ENCODE results near the gene KCNN4. TPM values are rescaled to one million over a fixed set of nuclear protein-coding genes. Genes with fewer than 3 reads are reported as not detected.
A peak's percentile ranks its signal among the peaks of the same experiment; 100 is the strongest.

KCNN4 gene
- total and polyA plus RNA-seq, 2 experiments from 2014 or later: 3.6 to 5.4 TPM

DNA sequence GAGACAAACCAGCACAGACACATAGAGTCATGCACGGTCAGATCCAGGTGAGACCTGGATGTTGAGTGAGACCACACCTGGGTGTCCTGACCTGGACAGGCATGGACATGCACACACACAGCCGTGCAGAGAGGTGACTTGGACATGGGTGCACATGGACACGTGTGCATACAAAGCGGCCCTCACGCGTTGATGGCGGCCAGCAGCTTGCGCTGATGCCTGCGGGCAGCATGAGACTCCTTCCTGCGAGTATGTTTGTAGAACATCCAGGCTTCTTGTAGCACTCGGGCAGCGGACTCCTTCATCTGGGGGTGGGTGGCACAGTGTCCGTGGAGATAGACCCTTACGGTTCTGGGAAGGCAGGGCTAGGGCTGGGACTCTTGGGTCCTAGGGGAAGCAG is 11.5 kb downstream of the KCNN4 start:
- H3K27me3 ChIP-seq: no peaks in the 10 kb centered on the region
- TF ChIP-seq EZH2 (IDR thresholded peaks at IDR 0.05; ENCODE audit: borderline replicate concordance) (no peak), EZH2phosphoT487 (IDR thresholded peaks at IDR 0.05; ENCODE audit: low read depth, severe bottlenecking, unreplicated experiment) (no peak)
- TF ChIP-seq, protein P1, sequence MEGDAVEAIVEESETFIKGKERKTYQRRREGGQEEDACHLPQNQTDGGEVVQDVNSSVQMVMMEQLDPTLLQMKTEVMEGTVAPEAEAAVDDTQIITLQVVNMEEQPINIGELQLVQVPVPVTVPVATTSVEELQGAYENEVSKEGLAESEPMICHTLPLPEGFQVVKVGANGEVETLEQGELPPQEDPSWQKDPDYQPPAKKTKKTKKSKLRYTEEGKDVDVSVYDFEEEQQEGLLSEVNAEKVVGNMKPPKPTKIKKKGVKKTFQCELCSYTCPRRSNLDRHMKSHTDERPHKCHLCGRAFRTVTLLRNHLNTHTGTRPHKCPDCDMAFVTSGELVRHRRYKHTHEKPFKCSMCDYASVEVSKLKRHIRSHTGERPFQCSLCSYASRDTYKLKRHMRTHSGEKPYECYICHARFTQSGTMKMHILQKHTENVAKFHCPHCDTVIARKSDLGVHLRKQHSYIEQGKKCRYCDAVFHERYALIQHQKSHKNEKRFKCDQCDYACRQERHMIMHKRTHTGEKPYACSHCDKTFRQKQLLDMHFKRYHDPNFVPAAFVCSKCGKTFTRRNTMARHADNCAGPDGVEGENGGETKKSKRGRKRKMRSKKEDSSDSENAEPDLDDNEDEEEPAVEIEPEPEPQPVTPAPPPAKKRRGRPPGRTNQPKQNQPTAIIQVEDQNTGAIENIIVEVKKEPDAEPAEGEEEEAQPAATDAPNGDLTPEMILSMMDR (IDR thresholded peaks at IDR 0.05; ENCODE audit: poor library complexity): no peak
- H3K4me2 ChIP-seq: no peak overlapping the region
- H3K4me3 ChIP-seq: no peak overlapping the region
- no peaks in the 10 kb centered on the region for H4K20me1 ChIP-seq (ENCODE audit: insufficient read depth, poor library complexity, severe bottlenecking)
- H3K4me1 ChIP-seq (ENCODE audit: insufficient read depth): peaks cover 10% of the 10 kb centered on the region
- H3K36me3 ChIP-seq (replicated peaks; ENCODE audit: insufficient read depth, low read depth): no peaks in the 10 kb centered on the region
- 94% methylated on average over 14 of the region's 14 CpGs for WGBS (ENCODE audit: low lambda C conversion rate, missing lambda C conversion rate)
- no peak overlapping the region for H2AFZ ChIP-seq
- no peaks in the 10 kb centered on the region for H3K79me2 ChIP-seq
- no peak overlapping the region for H3K27ac ChIP-seq
- no peaks in the 10 kb centered on the region for H3K9me3 ChIP-seq (ENCODE audit: low read depth)
- no peak for DNase-seq (ENCODE audit: low spot score)
- H3K9me2 ChIP-seq (replicated peaks; ENCODE audit: insufficient read depth): no peaks in the 10 kb centered on the region

DNA sequence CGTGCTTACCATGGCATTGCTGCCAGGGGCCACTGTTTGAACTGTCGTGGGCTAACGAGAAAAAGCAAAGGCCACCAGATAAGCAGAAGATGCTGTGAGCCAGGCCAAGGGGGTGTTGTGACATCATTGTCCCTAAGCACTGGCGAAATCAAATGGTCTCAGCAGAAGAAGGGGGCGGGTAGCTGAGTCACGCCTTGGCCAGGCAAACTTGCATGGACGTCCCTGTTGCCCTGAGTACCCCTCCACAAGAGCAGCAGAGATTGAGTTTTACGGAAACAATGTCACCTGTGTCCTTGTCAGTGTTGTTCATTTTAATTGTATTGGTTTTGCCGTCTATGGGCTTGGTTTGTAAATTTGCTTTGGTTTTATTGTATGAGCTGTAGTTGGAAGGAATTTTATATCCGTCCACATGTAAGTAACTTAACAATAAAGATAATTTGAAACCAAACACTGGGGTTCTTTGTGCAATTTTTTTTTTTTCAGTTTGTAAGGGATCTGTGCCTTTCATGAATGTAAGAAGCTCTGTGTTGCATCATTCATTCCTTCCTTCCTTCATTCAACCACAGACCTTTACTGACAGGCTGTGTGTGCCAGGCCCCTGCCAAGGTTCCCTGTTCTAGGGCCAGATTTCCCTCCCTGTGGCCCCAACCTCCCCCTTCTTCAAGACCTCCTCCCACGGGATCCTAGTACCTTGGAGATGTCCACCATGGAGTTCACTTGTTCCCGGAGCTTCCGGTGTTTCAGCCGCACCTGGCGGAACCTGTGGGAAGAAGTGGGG is 12.3 kb downstream of the KCNN4 start:
- no peak for TF ChIP-seq EZH2phosphoT487 (IDR thresholded peaks at IDR 0.05; ENCODE audit: low read depth, severe bottlenecking, unreplicated experiment)
- TF ChIP-seq EZH2 (IDR thresholded peaks at IDR 0.05; ENCODE audit: borderline replicate concordance): no peak
- TF ChIP-seq, protein P1 (IDR thresholded peaks at IDR 0.05; ENCODE audit: poor library complexity): no peak
- Histone ChIP-seq H3K79me2 (no peaks in the 10 kb centered on the region), H3K27ac (peak overlapping the region; percentile 84), H3K4me2 (no peak overlapping the region), H3K27me3 (no peaks in the 10 kb centered on the region), H3K36me3 (replicated peaks; ENCODE audit: insufficient read depth, low read depth) (no peaks in the 10 kb centered on the region), H4K20me1 (ENCODE audit: insufficient read depth, poor library complexity, severe bottlenecking) (no peaks in the 10 kb centered on the region), H3K9me2 (replicated peaks; ENCODE audit: insufficient read depth) (no peaks in the 10 kb centered on the region), H2AFZ (no peak overlapping the region), H3K4me3 (no peak overlapping the region), H3K9me3 (ENCODE audit: low read depth) (no peaks in the 10 kb centered on the region), H3K4me1 (ENCODE audit: insufficient read depth) (peaks cover 4% of the 10 kb centered on the region)
- 72% methylated on average over 15 of the region's 15 CpGs for WGBS (ENCODE audit: low lambda C conversion rate, missing lambda C conversion rate)
- DNase-seq (ENCODE audit: low spot score): peak; percentile 55

DNA sequence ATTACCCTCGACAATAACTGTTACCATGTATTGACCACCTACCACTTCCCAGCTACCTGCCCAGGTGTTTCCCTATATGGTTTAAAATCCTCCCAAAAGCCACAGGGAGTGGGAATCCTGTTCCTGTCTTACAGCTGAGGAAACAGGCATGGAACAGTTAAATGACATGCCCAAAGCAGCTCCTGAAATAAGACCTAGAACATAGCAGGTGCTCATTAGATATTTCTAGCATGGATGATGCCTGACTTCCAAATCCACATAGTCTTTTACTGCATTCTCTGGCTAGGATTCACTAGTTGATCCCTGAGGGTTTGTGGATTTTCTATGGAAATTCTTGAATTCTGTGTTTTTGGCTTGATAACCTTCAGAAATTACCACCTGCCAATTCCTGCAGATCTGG is 13.0 kb downstream of the KCNN4 start:
- Histone ChIP-seq H3K27me3 (no peaks in the 10 kb centered on the region), H3K4me2 (no peak overlapping the region), H4K20me1 (ENCODE audit: insufficient read depth, poor library complexity, severe bottlenecking) (no peaks in the 10 kb centered on the region), H3K9me2 (replicated peaks; ENCODE audit: insufficient read depth) (no peaks in the 10 kb centered on the region), H3K79me2 (no peaks in the 10 kb centered on the region), H3K9me3 (ENCODE audit: low read depth) (no peaks in the 10 kb centered on the region), H3K36me3 (replicated peaks; ENCODE audit: insufficient read depth, low read depth) (no peaks in the 10 kb centered on the region), H3K4me3 (no peak overlapping the region), H2AFZ (no peak overlapping the region), H3K27ac (peak overlapping the region; percentile 84), H3K4me1 (ENCODE audit: insufficient read depth) (peaks cover 4% of the 10 kb centered on the region)
- DNase-seq (ENCODE audit: low spot score): no peak
- 91% methylated on average over 1 of the region's 1 CpG for WGBS (ENCODE audit: low lambda C conversion rate, missing lambda C conversion rate)
- TF ChIP-seq EZH2phosphoT487 (IDR thresholded peaks at IDR 0.05; ENCODE audit: low read depth, severe bottlenecking, unreplicated experiment) (no peak), EZH2 (IDR thresholded peaks at IDR 0.05; ENCODE audit: borderline replicate concordance) (no peak)
- TF ChIP-seq, protein P1 (IDR thresholded peaks at IDR 0.05; ENCODE audit: poor library complexity): no peak
